ENCODE data around the gene PRPSAP2. TPM values are rescaled to one million over a fixed set of nuclear protein-coding genes. Genes with fewer than 3 reads are reported as not detected.

PRPSAP2 gene
- total RNA-seq, 1 experiment from 2014 or later: 37.8 TPM

DNA sequence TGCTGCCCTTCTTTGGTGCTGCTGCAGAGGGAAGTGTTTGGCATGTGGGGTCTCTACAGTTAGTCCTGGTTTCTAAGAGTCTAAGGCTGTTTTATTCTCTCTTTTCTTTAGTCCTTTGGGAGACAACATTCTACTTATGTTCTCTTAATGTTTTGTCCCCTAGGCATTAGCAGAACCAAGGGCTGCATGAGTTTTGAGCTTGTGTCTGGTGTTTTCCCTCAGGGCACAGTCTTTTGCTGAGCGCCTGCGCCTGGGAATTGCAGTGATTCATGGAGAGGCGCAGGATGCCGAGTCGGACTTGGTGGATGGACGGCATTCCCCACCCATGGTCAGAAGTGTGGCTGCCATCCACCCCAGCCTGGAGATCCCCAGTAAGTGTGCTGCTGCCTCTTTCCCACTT, 53.0 kb downstream of the PRPSAP2 start:
- POLR2A ChIA-PET: no interaction called here
- no peaks in the 10 kb centered on the region for H3K9me3 ChIP-seq (ENCODE audit: control insufficient read depth in 1 of 2, insufficient read depth in 1 of 2, low read depth in 1 of 2, low read length in 2 of 2)

DNA sequence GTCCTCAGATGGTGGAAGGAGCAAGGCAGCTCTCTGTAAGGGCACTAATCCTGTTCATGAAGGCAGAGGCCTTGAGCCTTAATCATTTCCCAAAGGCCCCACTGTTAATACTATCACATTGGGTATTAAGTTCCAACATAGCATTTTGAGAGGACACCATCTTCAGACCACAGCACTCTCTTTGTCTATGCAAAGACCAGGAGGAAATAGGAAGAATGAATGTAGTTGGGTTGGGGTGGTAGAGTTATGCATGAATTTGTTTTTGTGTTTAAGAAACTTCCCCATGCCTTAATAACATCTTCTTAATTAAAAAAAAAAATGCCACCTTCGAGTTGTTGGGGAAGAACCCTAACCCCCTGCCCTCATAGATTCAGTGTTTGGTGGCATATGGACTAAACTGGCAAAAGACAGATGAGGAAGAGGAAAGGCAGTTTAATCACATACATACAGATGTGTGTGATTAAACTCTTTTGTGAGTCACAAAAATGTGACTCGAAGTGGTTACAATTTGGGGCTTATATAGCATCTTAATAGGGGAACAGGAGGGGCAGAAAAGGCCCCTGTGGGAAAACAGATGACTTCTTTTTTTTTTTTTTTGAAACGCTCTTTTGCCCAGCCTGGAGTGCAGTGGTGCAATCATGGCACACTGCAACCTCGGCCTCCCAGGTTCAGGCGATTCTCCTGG, 59.0 kb downstream of the PRPSAP2 start:
- Histone ChIP-seq H3K9me2 (ENCODE audit: insufficient read depth) (no peaks in the 10 kb centered on the region), H3K27me3 (ENCODE audit: insufficient read depth, low read length) (no peaks in the 10 kb centered on the region), H4K20me1 (ENCODE audit: insufficient read depth) (no peaks in the 10 kb centered on the region), H2AFZ (ENCODE audit: low read depth, low read length, poor library complexity, severe bottlenecking) (no peak overlapping the region), H3K27ac (ENCODE audit: low read depth, low read length) (no peak overlapping the region), H3K9ac (ENCODE audit: low read length) (no peak overlapping the region), H3K79me2 (ENCODE audit: insufficient read depth, low read length) (no peaks in the 10 kb centered on the region), H3K36me3 (ENCODE audit: control insufficient read depth in 1 of 2, insufficient read depth in 2 of 2, low read length in 2 of 2) (peaks cover 0 to 3% of the 10 kb centered on the region in 2 experiments; a peak in 1 of 4 replicates), H3K4me1 (ENCODE audit: control insufficient read depth in 1 of 2, insufficient read depth in 2 of 2, low read length in 2 of 2) (peaks cover 6 to 10% of the 10 kb centered on the region in 2 experiments; a peak in 2 of 4 replicates), H3K4me3 (replicated peaks in 1 of 2; ENCODE audit: low read depth in 1 of 2, low read length in 2 of 2) (no peak overlapping the region), H3K9me3 (ENCODE audit: control insufficient read depth in 1 of 2, insufficient read depth in 1 of 2, low read depth in 1 of 2, low read length in 2 of 2) (no peaks in the 10 kb centered on the region), H3K4me2 (ENCODE audit: low read length) (no peak overlapping the region)
- intact Hi-C loops (cut with micrococcal nuclease): no loop called here
- DNase-seq (ENCODE audit: low read depth, low spot score) (no peak), ATAC-seq (no peak)
- POLR2A ChIA-PET: no interaction called here
- no peak for TF ChIP-seq POLR2A (IDR thresholded peaks at IDR 0.05; ENCODE audit: borderline replicate concordance, extremely low read depth, insufficient read depth, insufficient read length)
- no peak for TF ChIP-seq CBX3 (IDR thresholded peaks at IDR 0.05; ENCODE audit: low read depth)
- no peak for TF ChIP-seq FOSL1 (IDR thresholded peaks at IDR 0.05; ENCODE audit: low read depth)
- TF ChIP-seq, protein P1, sequence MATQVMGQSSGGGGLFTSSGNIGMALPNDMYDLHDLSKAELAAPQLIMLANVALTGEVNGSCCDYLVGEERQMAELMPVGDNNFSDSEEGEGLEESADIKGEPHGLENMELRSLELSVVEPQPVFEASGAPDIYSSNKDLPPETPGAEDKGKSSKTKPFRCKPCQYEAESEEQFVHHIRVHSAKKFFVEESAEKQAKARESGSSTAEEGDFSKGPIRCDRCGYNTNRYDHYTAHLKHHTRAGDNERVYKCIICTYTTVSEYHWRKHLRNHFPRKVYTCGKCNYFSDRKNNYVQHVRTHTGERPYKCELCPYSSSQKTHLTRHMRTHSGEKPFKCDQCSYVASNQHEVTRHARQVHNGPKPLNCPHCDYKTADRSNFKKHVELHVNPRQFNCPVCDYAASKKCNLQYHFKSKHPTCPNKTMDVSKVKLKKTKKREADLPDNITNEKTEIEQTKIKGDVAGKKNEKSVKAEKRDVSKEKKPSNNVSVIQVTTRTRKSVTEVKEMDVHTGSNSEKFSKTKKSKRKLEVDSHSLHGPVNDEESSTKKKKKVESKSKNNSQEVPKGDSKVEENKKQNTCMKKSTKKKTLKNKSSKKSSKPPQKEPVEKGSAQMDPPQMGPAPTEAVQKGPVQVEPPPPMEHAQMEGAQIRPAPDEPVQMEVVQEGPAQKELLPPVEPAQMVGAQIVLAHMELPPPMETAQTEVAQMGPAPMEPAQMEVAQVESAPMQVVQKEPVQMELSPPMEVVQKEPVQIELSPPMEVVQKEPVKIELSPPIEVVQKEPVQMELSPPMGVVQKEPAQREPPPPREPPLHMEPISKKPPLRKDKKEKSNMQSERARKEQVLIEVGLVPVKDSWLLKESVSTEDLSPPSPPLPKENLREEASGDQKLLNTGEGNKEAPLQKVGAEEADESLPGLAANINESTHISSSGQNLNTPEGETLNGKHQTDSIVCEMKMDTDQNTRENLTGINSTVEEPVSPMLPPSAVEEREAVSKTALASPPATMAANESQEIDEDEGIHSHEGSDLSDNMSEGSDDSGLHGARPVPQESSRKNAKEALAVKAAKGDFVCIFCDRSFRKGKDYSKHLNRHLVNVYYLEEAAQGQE (IDR thresholded peaks at IDR 0.05; ENCODE audit: low read depth): no peak
- no peak for TF ChIP-seq ZNF274 (IDR thresholded peaks at IDR 0.05; ENCODE audit: low read depth, low read length)
- TF ChIP-seq SRF (IDR thresholded peaks at IDR 0.05; ENCODE audit: low read depth): no peak
- TF ChIP-seq EGR1 (IDR thresholded peaks at IDR 0.05; ENCODE audit: low read depth): no peak
- no peak for TF ChIP-seq JUND (IDR thresholded peaks at IDR 0.05)
- TF ChIP-seq EZH2phosphoT487 (IDR thresholded peaks at IDR 0.05; ENCODE audit: borderline replicate concordance): no peak
- TF ChIP-seq, protein P2, sequence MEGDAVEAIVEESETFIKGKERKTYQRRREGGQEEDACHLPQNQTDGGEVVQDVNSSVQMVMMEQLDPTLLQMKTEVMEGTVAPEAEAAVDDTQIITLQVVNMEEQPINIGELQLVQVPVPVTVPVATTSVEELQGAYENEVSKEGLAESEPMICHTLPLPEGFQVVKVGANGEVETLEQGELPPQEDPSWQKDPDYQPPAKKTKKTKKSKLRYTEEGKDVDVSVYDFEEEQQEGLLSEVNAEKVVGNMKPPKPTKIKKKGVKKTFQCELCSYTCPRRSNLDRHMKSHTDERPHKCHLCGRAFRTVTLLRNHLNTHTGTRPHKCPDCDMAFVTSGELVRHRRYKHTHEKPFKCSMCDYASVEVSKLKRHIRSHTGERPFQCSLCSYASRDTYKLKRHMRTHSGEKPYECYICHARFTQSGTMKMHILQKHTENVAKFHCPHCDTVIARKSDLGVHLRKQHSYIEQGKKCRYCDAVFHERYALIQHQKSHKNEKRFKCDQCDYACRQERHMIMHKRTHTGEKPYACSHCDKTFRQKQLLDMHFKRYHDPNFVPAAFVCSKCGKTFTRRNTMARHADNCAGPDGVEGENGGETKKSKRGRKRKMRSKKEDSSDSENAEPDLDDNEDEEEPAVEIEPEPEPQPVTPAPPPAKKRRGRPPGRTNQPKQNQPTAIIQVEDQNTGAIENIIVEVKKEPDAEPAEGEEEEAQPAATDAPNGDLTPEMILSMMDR (IDR thresholded peaks at IDR 0.05 in 2 of 3, conservative IDR thresholded peaks at IDR 0.05 in 1 of 3; ENCODE audit: borderline replicate concordance in 1 of 3, insufficient read depth in 1 of 3, low read depth in 2 of 3, low read length in 2 of 3): no peak
- TF ChIP-seq POLR2AphosphoS5 (IDR thresholded peaks at IDR 0.05; ENCODE audit: low read depth, low read length): no peak
- no peak for TF ChIP-seq TCF7L2 (IDR thresholded peaks at IDR 0.05; ENCODE audit: borderline replicate concordance, extremely low read depth, insufficient read depth, insufficient read length)
- TF ChIP-seq RAD21 (IDR thresholded peaks at IDR 0.05; ENCODE audit: low read depth): no peak
- CTCF ChIA-PET: no interaction called here
- RAD21 ChIA-PET (ENCODE audit: low non-redundant PET in 1 of 2, low total read pairs in 2 of 2, uncharacterized antibody in 2 of 2, unreplicated experiment in 2 of 2): no interaction called here
- no TSS peak for BruUV-seq (replicated peaks)

More for the DNA sequence above, 53.0 kb downstream of the PRPSAP2 start:
- H3K4me2 ChIP-seq (ENCODE audit: low read length): no peak overlapping the region
- H3K9ac ChIP-seq (ENCODE audit: low read length): no peak overlapping the region
- no peaks in the 10 kb centered on the region for H3K9me2 ChIP-seq (ENCODE audit: insufficient read depth)
- DNase-seq (ENCODE audit: low read depth, low spot score): no peak
- no peaks in the 10 kb centered on the region for H3K4me1 ChIP-seq (ENCODE audit: control insufficient read depth in 1 of 2, insufficient read depth in 2 of 2, low read length in 2 of 2)
- intact Hi-C loops (cut with micrococcal nuclease): no loop called here
- no peaks in the 10 kb centered on the region for H3K27me3 ChIP-seq (ENCODE audit: insufficient read depth, low read length)
- H3K79me2 ChIP-seq (ENCODE audit: insufficient read depth, low read length): no peaks in the 10 kb centered on the region
- CTCF ChIA-PET: no interaction called here
- no peaks in the 10 kb centered on the region for H4K20me1 ChIP-seq (ENCODE audit: insufficient read depth)
- no TSS peak for BruUV-seq (replicated peaks)
- H3K36me3 ChIP-seq (ENCODE audit: control insufficient read depth in 1 of 2, insufficient read depth in 2 of 2, low read length in 2 of 2): peaks cover 4 to 9% of the 10 kb centered on the region in 2 experiments; a peak in 1 of 4 replicates
- ATAC-seq: no peak
- no peak overlapping the region for H3K4me3 ChIP-seq (replicated peaks in 1 of 2; ENCODE audit: low read depth in 1 of 2, low read length in 2 of 2)
- no peak overlapping the region for H2AFZ ChIP-seq (ENCODE audit: low read depth, low read length, poor library complexity, severe bottlenecking)
- TF ChIP-seq TCF7L2 (IDR thresholded peaks at IDR 0.05; ENCODE audit: borderline replicate concordance, extremely low read depth, insufficient read depth, insufficient read length): no peak
- TF ChIP-seq CBX3 (IDR thresholded peaks at IDR 0.05; ENCODE audit: low read depth): no peak
- no peak for TF ChIP-seq SP1 (IDR thresholded peaks at IDR 0.05; ENCODE audit: low read depth)
- TF ChIP-seq SIN3A (IDR thresholded peaks at IDR 0.05; ENCODE audit: low read depth): no peak
- no peak for TF ChIP-seq JUND (IDR thresholded peaks at IDR 0.05)
- RAD21 ChIA-PET (ENCODE audit: low non-redundant PET in 1 of 2, low total read pairs in 2 of 2, uncharacterized antibody in 2 of 2, unreplicated experiment in 2 of 2): no interaction called here
- no peak overlapping the region for H3K27ac ChIP-seq (ENCODE audit: low read depth, low read length)

All from HCT116 (cell line).